K562 (cell line): ENCODE measurements around the gene DAO. TPM values are rescaled to one million over a fixed set of nuclear protein-coding genes. Genes with fewer than 3 reads are reported as not detected.

Experiments
- BRCA1 ChIP-seq, 2 experiments: fragments of 450-650 bp in 1 of 2; sonication (generic) in 1 of 2; formaldehyde crosslinking in 1 of 2; IDR thresholded peaks; 2 replicates each; pipeline versions ENCODE4 v1.5.0 to v1.6.1; 2017 to 2020; ENCODE audit warnings: mild to moderate bottlenecking in 1 of 2, missing genetic modification reagents in 1 of 2
- DLX4 ChIP-seq: fragments of 250-450 bp; sonication (Bioruptor Pico); IDR thresholded peaks from 2 replicates; pipeline ENCODE4 v1.6.1; 2021; ENCODE audit warnings: mild to moderate bottlenecking
- ELF4 ChIP-seq: fragments of 450-650 bp; formaldehyde crosslinking; IDR thresholded peaks from 2 replicates; pipeline ENCODE4 v1.4.0; 2022; ENCODE audit warnings: missing genetic modification characterization
- FOSL1 ChIP-seq: fragments of 200-800 bp; sonication (Bioruptor generic); conservative IDR thresholded peaks from 2 replicates; pipeline ENCODE4 v1.6.1; 2016; ENCODE audit warnings: missing genetic modification characterization, missing compliant biosample characterization
- GATA2 ChIP-seq: sonication (generic); formaldehyde crosslinking; IDR thresholded peaks from 2 replicates; pipeline ENCODE4 v1.4.0; 2020; ENCODE audit warnings: mild to moderate bottlenecking, missing genetic modification reagents
- KDM4B ChIP-seq, 2 experiments: fragments of 450-650 bp in 1 of 2; sonication (generic) in 1 of 2; IDR thresholded peaks; 2 replicates each; pipeline ENCODE4 v1.6.1; 2016 to 2017; ENCODE audit warnings: borderline replicate concordance in 2 of 2, antibody characterized with exemption in 1 of 2, low read depth in 1 of 2, mild to moderate bottlenecking in 1 of 2
- MGA ChIP-seq: fragments of 450-650 bp; IDR thresholded peaks from 2 replicates; pipeline ENCODE4 v1.6.1; 2016; ENCODE audit warnings: mild to moderate bottlenecking, moderate library complexity
- PHB ChIP-seq: fragments of 250-450 bp; sonication (Bioruptor Pico); IDR thresholded peaks from 2 replicates; pipeline ENCODE4 v1.5.0; 2021
- RFX1 ChIP-seq: fragments of 450-650 bp; IDR thresholded peaks from 2 replicates; pipeline ENCODE4 v1.6.1; 2016; ENCODE audit warnings: mild to moderate bottlenecking, moderate library complexity
- SAP30 ChIP-seq: fragments of 200-600 bp; sonication (generic); IDR thresholded peaks from 2 replicates; pipeline ENCODE4 v1.6.1; 2012; ENCODE audit warnings: borderline replicate concordance, low read depth, mild to moderate bottlenecking, moderate library complexity, low read length, control low read depth, inconsistent platforms; ENCODE audit not compliant: insufficient read depth, poor library complexity, severe bottlenecking
- SIN3A ChIP-seq, 2 experiments: fragments of 150-350 bp in 1 of 2; IDR thresholded peaks; 2 replicates each; pipeline ENCODE4 v1.6.1; 2011 to 2016; ENCODE audit warnings: borderline replicate concordance in 2 of 2, low read depth in 2 of 2, low read length in 2 of 2, mild to moderate bottlenecking in 2 of 2, moderate library complexity in 2 of 2; ENCODE audit not compliant: control insufficient read depth in 1 of 2
- ZFPM2 ChIP-seq: fragments of 250-450 bp; sonication (Bioruptor Pico); IDR thresholded peaks from 2 replicates; pipeline ENCODE4 v1.5.1; 2022; ENCODE audit warnings: mild to moderate bottlenecking
- ZNF282 ChIP-seq: sonication (generic); formaldehyde crosslinking; IDR thresholded peaks from 2 replicates; pipeline ENCODE4 v1.8.1; 2023; ENCODE audit warnings: missing genetic modification reagents
- ZNF79 ChIP-seq: fragments of 250-450 bp; sonication (Bioruptor Pico); IDR thresholded peaks from 2 replicates; pipeline ENCODE4 v1.4.0; 2020; ENCODE audit warnings: low read depth, mild to moderate bottlenecking, moderate library complexity
- polyA plus RNA-seq, 8 experiments: library from polyadenylated mRNA; depleted of rRNA in 4 of 8; stranded (reverse) in 5 of 8; unstranded in 3 of 8; fragments of >200 nt; fragmentation: Nextera tagmentation in 2 of 8; fragmentation: Illumina TruSeq in 1 of 8; extraction: Ambion mirVana in 2 of 8; extraction: Trizol in 1 of 8; gene quantifications; 2 replicates each; pipeline versions ENCODE4 v1.2.1 to v1.2.3, GENCODE V29; 2011 to 2014; ENCODE audit warnings: inconsistent platforms in 1 of 8, missing spikeins in 1 of 8
- total RNA-seq, 7 experiments: library from RNA; depleted of rRNA in 6 of 7; stranded (reverse); fragments of >200 nt in 6 of 7; fragmentation: Illumina TruSeq in 2 of 7; extraction: Trizol in 2 of 7; gene quantifications; 2 replicates each; pipeline versions ENCODE4 v1.2.1 to v1.2.3, GENCODE V29; 2011 to 2021; ENCODE audit warnings: low replicate concordance in 1 of 7

The DAO gene
- total and polyA plus RNA-seq, 9 of the 15 experiments (the other 6 are each of a cell fraction or from before 2014, with no cell fraction given), result not detected

- no peak for TF ChIP-seq ZNF79 (CRISPR knock-in tag)
- TF ChIP-seq RFX1, result no peak
- no peak for TF ChIP-seq ELF4 (CRISPR knock-in tag)
- no peak for TF ChIP-seq MGA
- TF ChIP-seq BRCA1 (IDR thresholded peaks at IDR 0.05), result no peak
- TF ChIP-seq BRCA1 (CRISPR knock-in tag; IDR thresholded peaks at IDR 0.05), result no peak
- no peak for TF ChIP-seq PHB (CRISPR knock-in tag)
- peak; percentile 38 for TF ChIP-seq SAP30
- no peak for TF ChIP-seq ZFPM2 (CRISPR knock-in tag)
- no peak for TF ChIP-seq SIN3A (IDR thresholded peaks at IDR 0.05; ENCODE audit: borderline replicate concordance in 2 of 2, control insufficient read depth in 1 of 2, low read depth in 2 of 2, low read length in 2 of 2)
- TF ChIP-seq FOSL1 (tag), result no peak
- TF ChIP-seq GATA2 (CRISPR knock-in tag), result 0 out of 2 replicates have a peak, but pooled peaks have one; percentile 28
- no peak for TF ChIP-seq DLX4 (CRISPR knock-in tag)
- no peak for TF ChIP-seq ZNF282 (CRISPR knock-in tag)
- no peak for TF ChIP-seq KDM4B (IDR thresholded peaks at IDR 0.05; ENCODE audit: borderline replicate concordance in 2 of 2, low read depth in 1 of 2)
These were observed 23.3 kb upstream of the DAO start (continued) for GRCh38 chr12:108856428-108857157.
